ENCODE results near the gene SLC6A17.

Gene SLC6A17

DNA sequence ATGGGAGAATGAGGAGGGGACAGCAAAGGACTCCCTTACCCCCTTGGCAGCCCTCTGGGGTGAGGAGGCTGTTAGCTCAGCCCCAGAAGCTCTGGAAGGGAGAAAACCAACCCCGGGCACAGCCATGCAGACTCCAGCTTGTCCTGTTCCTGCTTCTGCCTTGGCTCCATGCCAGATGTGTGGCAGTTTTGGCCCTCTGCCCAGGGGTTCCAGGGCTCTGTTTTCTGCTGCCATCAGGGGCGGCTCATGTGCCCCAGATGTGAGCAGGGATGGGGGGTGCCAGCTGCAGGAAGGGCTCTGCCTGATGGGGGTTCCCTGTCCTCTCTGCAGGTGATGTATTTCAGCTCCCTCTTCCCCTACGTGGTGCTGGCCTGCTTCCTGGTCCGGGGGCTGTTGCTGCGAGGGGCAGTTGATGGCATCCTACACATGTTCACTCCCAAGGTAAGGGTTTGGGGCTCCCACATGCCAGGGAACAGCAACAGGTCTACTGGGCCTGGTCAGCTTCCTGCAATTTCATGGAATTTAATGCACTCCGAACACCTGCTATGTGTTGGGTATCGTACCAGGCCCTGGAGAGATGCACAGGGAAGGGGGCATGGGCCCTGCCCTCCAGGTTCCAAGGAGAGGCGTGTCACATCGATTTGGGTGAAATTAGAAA, 26.1 kb downstream of the SLC6A17 start:
- DNase-seq (ENCODE audit: low read depth) = no peak
- TF ChIP-seq, protein P1, sequence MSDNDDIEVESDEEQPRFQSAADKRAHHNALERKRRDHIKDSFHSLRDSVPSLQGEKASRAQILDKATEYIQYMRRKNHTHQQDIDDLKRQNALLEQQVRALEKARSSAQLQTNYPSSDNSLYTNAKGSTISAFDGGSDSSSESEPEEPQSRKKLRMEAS (IDR thresholded peaks at IDR 0.05; ENCODE audit: low read depth, low read length) = no peak
- TF ChIP-seq, protein P2, sequence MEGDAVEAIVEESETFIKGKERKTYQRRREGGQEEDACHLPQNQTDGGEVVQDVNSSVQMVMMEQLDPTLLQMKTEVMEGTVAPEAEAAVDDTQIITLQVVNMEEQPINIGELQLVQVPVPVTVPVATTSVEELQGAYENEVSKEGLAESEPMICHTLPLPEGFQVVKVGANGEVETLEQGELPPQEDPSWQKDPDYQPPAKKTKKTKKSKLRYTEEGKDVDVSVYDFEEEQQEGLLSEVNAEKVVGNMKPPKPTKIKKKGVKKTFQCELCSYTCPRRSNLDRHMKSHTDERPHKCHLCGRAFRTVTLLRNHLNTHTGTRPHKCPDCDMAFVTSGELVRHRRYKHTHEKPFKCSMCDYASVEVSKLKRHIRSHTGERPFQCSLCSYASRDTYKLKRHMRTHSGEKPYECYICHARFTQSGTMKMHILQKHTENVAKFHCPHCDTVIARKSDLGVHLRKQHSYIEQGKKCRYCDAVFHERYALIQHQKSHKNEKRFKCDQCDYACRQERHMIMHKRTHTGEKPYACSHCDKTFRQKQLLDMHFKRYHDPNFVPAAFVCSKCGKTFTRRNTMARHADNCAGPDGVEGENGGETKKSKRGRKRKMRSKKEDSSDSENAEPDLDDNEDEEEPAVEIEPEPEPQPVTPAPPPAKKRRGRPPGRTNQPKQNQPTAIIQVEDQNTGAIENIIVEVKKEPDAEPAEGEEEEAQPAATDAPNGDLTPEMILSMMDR (IDR thresholded peaks at IDR 0.05; ENCODE audit: low read depth, low read length) = no peak
- TF ChIP-seq POLR2A (IDR thresholded peaks at IDR 0.05; ENCODE audit: extremely low read depth, insufficient read length) = no peak
- H3K4me3 ChIP-seq (ENCODE audit: low read depth, low read length) = no peak overlapping the region

DNA sequence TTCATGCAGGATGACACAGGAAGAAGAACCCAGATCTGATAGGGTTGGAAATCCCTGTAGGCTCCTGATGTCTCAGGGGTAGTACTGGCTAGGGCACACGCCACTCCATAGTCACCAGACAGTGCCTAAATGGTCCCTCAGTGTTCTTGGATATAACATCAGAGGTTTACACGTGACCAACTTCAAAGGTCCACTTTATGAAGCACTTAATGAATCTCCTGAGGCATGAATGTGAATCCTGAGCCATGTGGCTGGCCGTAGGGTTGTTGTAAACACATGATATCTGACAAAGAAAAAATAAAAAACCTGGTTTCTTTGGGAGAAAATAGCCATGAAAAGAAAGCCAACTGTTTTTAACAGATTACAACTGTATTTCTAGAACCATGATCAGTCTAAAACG, 27.5 kb downstream of the SLC6A17 start:
- no peak for TF ChIP-seq POLR2A (IDR thresholded peaks at IDR 0.05; ENCODE audit: extremely low read depth, insufficient read length)
- TF ChIP-seq, protein P2 (IDR thresholded peaks at IDR 0.05; ENCODE audit: low read depth, low read length) = no peak
- TF ChIP-seq, protein P1 (IDR thresholded peaks at IDR 0.05; ENCODE audit: low read depth, low read length) = no peak
- H3K4me3 ChIP-seq (ENCODE audit: low read depth, low read length) = no peak overlapping the region
- no peak for DNase-seq (ENCODE audit: low read depth)

DNA sequence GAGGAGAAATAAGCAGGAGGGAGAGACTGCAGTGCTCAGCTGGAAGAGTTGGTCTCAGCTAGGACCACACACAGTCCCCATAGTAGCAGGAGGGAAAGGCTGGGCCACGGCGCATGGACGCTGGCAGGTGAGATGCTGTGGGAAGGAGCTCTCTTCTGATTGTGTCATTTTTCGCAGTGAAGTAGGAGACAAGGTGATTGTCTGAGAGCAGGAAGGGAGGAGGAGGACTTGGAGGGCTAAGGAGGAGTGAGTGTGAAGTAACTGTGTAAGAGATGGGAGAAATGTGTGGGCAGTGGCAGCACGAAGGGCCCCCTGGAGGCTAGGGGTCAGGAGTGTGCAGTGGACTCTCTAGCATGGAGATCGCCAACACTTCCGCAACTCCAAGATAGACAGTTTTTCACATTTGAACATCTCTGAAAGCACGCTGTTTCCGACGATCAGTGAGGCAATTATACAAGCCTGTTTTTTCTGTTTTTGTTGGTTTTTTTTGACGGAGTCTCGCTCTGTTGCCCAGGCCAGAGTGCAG, 33.4 kb downstream of the SLC6A17 start:
- no peak overlapping the region for H3K4me3 ChIP-seq (ENCODE audit: low read depth, low read length)
- TF ChIP-seq, protein P2 (IDR thresholded peaks at IDR 0.05; ENCODE audit: low read depth, low read length) = no peak
- TF ChIP-seq POLR2A (IDR thresholded peaks at IDR 0.05; ENCODE audit: extremely low read depth, insufficient read length) = no peak
- no peak for DNase-seq (ENCODE audit: low read depth)

DNA sequence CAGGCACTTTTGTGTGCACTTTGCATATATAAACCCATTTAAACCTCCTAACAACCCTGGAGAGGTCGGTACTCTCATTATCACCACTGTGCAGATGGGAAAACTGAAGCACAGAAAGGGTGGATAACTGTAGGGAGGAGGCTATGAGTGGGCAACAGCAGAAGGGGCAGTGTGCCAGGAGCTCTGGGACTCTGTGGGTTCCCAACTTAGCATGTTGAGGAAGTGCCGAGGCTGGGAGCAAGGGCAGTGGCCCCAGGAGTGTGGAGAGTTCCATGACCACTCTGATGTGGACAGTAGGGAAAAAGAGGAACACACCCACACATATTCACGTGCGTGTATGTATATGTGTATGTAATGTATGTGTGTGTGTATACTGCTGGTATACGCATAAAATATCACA, 34.2 kb downstream of the SLC6A17 start:
- no peak overlapping the region for H3K4me3 ChIP-seq (ENCODE audit: low read depth, low read length)
- TF ChIP-seq, protein P1 (IDR thresholded peaks at IDR 0.05; ENCODE audit: low read depth, low read length) = no peak
- TF ChIP-seq, protein P2 (IDR thresholded peaks at IDR 0.05; ENCODE audit: low read depth, low read length) = no peak
- TF ChIP-seq MYC (IDR thresholded peaks at IDR 0.05; ENCODE audit: low read depth, low read length) (no peak), POLR2A (IDR thresholded peaks at IDR 0.05; ENCODE audit: extremely low read depth, insufficient read length) (no peak)
- DNase-seq (ENCODE audit: low read depth) = no peak

DNA sequence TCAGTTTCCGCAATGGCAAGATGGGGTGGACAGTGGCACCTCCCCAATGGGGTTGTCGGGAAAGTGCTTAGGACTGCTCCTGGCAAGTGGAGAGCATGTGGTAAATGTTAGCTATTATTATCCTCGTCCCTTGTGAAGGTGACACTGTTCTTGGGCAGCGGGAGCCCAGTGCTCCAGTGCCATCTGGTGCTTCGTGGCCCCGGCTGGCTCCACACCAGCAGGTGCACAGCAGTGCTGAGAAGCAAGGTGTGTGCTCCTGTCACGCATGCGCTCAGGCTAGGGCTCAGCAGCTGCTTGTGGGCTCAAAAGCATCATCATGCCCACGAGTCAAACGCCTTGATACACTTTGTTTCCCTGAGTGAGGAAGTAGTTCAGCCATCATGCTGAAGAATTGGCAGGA, 34.9 kb downstream of the SLC6A17 start:
- H3K4me3 ChIP-seq (ENCODE audit: low read depth, low read length) = no peak overlapping the region
- DNase-seq (ENCODE audit: low read depth) = no peak
- TF ChIP-seq, protein P1 (IDR thresholded peaks at IDR 0.05; ENCODE audit: low read depth, low read length) = no peak
- TF ChIP-seq MYC (IDR thresholded peaks at IDR 0.05; ENCODE audit: low read depth, low read length) = no peak
- TF ChIP-seq POLR2A (IDR thresholded peaks at IDR 0.05; ENCODE audit: extremely low read depth, insufficient read length) = no peak
- TF ChIP-seq, protein P2 (IDR thresholded peaks at IDR 0.05; ENCODE audit: low read depth, low read length) = no peak

DNA sequence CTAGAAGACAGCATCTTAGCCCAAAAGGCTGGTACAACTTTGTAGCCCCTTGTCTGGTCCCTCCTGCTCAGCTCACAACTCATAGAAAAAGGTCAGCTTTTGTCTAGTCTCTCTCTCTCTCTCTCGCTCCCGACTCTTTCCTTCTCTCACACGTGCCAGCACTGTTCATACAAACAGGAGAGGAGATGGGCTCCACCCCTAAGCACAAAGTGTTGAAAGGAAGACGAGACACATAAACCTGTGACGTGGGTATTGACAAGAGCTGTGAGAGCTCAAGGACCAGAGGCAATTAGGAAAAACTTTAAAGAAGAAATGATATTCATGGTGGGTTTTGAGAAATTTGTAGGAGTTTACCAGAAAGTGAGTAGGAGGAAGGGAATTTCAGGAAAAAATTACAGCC, 36.3 kb downstream of the SLC6A17 start:
- no peak overlapping the region for H3K4me3 ChIP-seq (ENCODE audit: low read depth, low read length)
- no peak for DNase-seq (ENCODE audit: low read depth)
- TF ChIP-seq, protein P2 (IDR thresholded peaks at IDR 0.05; ENCODE audit: low read depth, low read length) = no peak
- TF ChIP-seq, protein P1 (IDR thresholded peaks at IDR 0.05; ENCODE audit: low read depth, low read length) = no peak
- TF ChIP-seq MYC (IDR thresholded peaks at IDR 0.05; ENCODE audit: low read depth, low read length) = no peak
- no peak for TF ChIP-seq POLR2A (IDR thresholded peaks at IDR 0.05; ENCODE audit: extremely low read depth, insufficient read length)

Measured in NB4 (cell line).